ENCODE data around the gene ZNF580.

The ZNF580 gene

GRCh38 chr19:55640577-55641425, at the start of gene ZNF580:
Gene ZNF580 (plus strand): TSS chr19:55641002. CDS start chr19:55642509, 1,507 bp downstream.
- peak in 48 of 56 donors; percentile 31 to 84 (median 64) for DNase-seq

- DNase-seq, result no peak
Measured at GRCh38 chr19:55591555-55591954, 49.2 kb upstream of the ZNF580 start.

- no peak for DNase-seq
Measured at GRCh38 chr19:55592391-55593090, 48.3 kb upstream of the ZNF580 start.

GRCh38 chr19:55593096-55593772, 47.6 kb upstream of the ZNF580 start:
- no peak for DNase-seq

GRCh38 chr19:55594996-55595545, 45.7 kb upstream of the ZNF580 start:
- DNase-seq, result no peak

GRCh38 chr19:55596304-55596703, 44.5 kb upstream of the ZNF580 start:
- no peak for DNase-seq

- DNase-seq, result no peak
Measured at GRCh38 chr19:55597501-55597921, 43.3 kb upstream of the ZNF580 start.

GRCh38 chr19:55598034-55598433, 42.8 kb upstream of the ZNF580 start:
- DNase-seq, result no peak

- DNase-seq, result peak in 55 of 56 donors; percentile 38 to 96 (median 91)
Measured at GRCh38 chr19:55598719-55599467, 41.9 kb upstream of the ZNF580 start.

GRCh38 chr19:55599468-55599841, 41.3 kb upstream of the ZNF580 start, which contains the start of gene FIZ1:
Gene FIZ1 (minus strand): TSS chr19:55599517. CDS start chr19:55597865, 1,652 bp downstream.
- DNase-seq, result peak; percentile 75 to 99 (median 97)

- peak in 55 of 56 donors; percentile 77 to 99 (median 94) for DNase-seq
Measured at GRCh38 chr19:55599842-55600661, 40.8 kb upstream of the ZNF580 start, which contains the start of gene ZNF524. Gene ZNF524 (plus strand): TSS chr19:55600288. CDS start chr19:55602113, 1,825 bp downstream.

GRCh38 chr19:55600662-55601028, 40.2 kb upstream of the ZNF580 start:
- peak in 1 of 56 donors; percentile 37 for DNase-seq

- DNase-seq, result no peak
Measured at GRCh38 chr19:55601084-55601483, 39.7 kb upstream of the ZNF580 start.

GRCh38 chr19:55602104-55603001, 38.4 kb upstream of the ZNF580 start:
- no peak for DNase-seq

- no peak for DNase-seq
Measured at GRCh38 chr19:55603115-55603514, 37.7 kb upstream of the ZNF580 start.

- no peak for DNase-seq
Measured at GRCh38 chr19:55603581-55604292, 37.1 kb upstream of the ZNF580 start.

- peak in 55 of 56 donors; percentile 64 to 98 (median 92) for DNase-seq
Measured at GRCh38 chr19:55605207-55605636, 35.6 kb upstream of the ZNF580 start.
